Endometrium (tissue), 2 donors: ENCODE data around the gene COPS7B.

Experiments
- FAIRE-seq: peaks from 2 replicates; lab custom pipeline; 2012; peaks lifted over from hg19 to GRCh38; lab: Jason Lieb, UNC
- donor health status: control.
- donor health status: control.

COPS7B gene

DNA sequence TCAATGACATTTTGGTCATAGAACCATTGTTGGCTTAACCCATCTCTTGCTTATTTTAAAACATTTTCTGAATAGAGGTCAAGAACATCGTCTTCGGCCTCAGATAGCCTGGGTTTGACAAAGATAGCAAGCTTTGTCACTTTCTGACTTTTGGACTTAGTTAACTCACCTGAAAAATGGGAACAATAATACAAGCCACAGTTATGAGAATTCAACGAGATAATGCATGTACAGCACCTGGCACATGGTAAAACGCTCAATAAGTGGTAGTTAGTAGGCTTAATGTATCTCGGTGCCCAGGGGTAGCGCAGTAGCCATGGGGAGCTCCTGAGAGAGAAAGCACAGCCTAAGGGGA is 446 bp upstream of the COPS7B start:
- no peak for FAIRE-seq

DNA sequence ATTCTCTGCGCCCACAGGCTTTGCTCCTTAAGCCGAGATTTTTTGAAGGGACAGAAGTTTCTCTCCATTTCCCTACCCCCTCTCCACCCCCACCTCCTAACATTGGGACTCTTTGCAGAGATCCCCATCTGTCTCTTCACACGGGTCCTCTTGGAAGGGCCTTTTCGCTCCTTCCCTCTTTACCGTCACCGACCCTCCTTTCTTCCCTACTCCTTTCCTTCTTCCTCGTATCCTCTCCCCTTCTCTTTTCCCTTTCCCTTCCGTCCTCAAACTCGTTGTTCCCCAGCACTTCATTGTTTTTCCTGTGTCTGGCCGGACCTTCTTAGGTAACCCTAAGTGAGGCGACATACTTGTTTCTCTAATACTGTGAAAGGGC is 660 bp downstream of the COPS7B start:
- FAIRE-seq, result no peak

DNA sequence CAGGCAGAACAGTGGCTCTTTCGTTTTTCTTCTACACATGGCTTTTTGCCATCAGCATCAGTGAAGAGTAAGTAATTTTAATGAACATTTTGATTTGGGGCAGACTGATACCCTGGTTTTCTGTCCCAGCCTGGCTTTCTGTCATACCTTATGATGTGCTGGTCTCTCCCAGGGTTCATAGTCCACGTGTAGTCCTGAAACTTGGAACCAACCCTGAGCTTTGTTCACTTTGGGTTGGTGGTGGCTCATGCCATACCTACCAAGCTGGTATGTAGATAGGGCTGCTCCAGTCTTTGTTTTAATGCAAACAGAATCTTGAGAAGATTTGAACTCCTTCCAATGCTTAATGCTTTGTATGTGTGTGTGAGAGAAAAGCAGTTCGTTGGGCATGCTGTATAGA is 4.9 kb downstream of the COPS7B start:
- FAIRE-seq, result no peak

DNA sequence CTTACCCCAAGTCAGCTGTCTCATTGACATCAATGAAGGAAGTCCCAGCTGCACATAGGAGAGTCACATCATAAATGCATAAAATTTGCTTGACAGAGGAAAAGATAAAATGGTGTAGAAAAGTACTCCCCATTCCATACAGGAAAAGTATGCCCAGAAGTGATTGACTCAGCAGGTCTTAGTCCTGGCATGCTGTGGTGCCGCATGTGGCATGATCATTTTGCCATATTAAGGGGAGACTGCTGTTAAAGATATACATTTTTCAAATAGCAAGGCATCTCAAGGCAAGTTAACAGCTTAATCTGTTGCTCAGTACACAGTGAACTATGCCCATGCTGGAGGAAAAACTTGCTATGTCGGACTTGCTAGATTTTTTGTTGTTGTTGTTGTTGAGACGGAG is 8.1 kb downstream of the COPS7B start:
- FAIRE-seq, result no peak

DNA sequence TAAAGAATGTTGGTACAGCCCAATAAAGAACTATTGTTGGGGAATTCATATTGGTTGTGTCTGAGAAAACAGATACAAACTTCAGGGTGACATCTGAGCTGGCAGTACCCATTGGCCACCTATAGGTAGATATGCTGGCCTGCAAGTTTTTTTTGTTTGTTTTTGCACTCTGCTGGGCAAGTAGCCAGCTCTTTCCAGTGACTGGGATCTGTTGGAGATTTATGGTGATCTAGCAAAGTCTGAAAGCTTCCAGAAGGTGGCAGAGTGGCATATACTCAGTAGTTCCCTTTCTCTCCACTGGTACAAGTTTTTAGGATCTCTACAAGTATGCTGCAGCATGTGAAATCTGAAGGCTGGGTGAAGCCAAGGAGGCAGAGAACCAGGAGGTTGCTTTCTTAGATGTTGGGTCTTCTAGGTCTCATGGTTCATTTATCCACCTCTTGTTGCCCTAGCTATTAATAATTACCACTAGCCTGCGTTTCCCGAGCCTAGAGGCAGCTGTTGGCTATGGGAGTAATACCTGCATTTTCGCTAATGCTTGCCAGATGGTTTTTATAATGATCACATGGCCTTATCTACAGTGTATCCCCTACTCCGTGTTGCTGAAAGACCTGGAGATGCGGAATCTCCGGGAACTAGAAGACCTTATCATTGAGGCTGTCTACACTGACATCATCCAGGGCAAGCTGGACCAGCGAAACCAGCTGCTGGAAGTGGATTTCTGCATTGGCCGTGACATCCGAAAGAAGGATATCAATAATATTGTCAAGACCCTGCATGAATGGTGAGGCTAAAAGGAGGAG is 9.5 kb downstream of the COPS7B start:
- no peak for FAIRE-seq

DNA sequence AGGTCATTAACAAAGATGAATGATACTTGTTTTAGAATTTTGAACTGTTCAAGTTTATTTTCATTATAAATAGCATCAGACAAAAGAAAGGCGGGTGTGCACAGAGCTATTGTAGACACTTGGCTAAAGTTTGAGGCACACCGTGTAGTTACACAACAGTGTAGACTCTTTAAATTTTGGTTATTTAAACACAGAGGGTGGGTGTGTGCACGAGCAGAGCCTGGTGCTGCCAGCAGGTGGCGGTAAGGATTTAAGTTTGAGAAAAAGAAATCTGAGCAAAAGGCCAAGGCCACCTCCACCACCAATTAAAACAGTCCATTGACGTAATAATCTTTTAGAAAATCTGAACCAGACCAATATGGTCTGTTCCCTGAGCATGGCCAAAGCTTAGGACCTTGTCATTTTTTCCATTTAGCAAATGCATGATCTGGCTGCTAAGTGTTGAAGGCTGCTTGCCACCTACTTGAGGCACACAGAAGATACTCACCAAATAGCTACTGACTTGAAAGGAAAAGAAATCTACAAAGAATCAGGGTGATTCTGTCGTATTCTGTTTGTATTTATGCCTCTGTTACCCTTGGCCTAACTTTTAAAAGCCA is 14.3 kb downstream of the COPS7B start:
- FAIRE-seq, result no peak

DNA sequence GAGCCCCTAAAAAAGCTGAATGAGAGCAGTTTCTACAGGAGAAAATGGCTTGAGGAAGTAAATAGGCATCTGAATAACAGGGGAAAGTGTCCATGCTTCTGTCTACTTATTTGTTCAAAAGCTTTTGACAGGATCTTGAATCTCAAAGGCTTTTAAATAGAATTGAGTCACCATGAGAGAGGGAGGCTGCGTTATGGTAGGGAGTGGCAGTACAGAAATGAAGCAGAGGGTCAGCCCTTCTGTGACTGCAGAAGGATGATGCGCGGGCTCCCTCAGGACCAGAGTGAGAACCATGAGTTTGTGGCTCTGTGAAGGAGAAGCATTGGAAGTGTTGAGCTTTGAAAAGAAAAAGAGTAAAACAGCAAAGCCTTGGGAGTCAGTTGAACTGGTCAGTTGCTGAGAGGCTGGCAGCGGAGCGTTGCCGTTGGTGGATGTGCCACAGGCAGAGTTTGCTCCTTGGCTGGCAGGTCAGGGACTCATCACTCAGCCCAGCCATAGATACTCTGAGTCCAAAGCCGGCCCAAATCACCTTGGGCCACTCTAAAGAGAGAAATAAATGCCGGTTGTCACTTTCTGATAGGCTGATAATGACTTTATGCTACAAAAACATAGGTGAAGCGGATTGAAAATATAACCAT is 17.4 kb downstream of the COPS7B start:
- no peak for FAIRE-seq

DNA sequence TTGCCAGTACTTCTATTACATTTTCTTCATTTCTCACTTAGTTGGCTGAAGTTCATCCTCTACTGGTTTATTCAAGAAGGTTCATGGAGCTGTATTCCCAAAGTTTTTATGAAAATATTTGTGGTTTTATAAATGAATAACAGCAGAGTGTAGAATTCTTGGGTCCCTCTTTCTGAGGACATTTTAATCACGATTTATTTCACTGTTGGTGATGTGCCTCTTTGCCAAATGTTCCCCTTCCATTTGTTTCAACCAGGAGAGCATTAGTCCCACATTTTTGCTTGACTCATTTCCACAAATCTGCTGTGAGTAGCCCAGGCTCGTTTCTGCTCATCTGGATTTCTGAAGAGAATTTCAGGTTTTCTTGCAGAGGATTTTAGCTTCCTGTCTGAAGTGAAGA is 20.8 kb downstream of the COPS7B start:
- no peak for FAIRE-seq

DNA sequence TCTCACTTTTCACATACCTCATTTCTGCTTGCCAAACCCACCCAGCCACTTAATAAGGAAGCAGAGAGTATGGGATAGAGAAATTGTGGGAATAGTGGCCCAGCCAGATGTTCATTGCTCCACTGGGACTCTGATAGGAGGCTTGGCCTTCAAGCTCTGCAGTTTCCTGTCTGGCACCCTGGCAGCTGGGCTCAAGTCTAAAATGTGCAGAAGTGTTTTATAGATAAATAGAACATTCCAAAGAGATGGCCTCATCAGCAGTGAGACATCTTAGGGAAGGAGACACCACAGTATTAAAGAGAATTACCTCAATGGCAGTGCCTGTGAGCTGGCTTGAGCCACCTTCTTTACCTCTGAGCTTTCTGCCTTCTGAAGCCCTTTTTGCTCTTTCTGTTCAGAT is 24.7 kb downstream of the COPS7B start:
- no peak for FAIRE-seq

DNA sequence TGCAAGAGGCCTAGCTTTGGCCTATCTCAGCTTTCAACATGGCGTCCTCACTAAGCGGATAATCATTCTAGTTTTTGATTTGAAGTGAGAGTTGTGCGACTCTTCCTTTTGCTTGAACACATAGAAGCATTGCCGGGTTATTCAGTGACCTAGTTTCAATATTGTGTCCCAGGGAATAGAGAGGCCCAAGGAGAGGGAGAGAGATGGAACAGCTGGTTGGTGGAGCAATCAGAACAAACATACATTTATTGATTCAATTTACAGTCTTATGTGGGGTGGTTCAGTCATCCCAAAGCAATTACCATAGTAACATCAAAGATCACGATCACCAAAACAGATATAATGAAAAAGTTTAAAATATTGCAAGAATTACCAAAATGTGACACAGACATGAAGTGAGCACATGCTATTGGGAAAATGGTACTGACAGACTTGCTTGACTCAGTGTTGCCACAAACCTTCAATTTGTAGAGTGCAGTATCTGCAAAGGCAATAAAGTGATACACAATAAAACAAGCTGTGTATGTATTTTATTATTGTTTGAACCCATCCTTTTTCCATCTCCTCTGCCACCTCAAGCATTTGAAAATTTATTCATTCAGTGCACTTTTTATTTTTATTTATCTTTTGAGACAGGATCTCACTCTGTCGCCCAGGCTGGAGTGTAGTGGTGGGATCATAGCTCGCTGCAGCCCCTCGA is 30.2 kb downstream of the COPS7B start:
- no peak for FAIRE-seq

DNA sequence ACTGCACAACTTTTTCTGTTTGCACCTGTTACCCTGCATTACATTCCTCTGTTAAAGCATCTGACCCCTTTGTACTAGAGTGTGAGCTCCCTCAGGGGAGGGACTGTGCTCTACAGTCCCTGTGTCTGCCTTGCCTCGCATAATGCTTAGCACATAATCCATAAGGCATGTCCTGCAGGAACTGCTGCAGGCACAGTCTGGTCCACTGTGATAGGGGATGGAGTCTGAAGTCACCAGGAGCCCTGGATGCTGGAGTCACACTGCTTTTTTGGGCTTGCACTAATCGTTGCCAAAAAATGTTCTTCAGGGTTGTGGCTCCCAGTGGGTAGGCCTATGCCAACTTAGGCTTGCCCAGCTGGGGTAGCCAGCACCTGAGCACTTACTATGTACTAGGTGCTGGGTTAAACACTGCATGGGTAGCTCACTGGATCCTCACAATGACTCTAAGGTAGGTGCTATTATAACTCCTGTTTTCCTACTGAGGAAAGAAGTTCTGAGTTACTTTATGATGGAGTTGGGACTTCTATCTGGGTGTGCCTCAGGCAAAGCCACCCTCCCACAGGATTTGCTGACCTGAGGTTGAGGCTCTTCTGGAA is 33.3 kb downstream of the COPS7B start:
- FAIRE-seq, result no peak

DNA sequence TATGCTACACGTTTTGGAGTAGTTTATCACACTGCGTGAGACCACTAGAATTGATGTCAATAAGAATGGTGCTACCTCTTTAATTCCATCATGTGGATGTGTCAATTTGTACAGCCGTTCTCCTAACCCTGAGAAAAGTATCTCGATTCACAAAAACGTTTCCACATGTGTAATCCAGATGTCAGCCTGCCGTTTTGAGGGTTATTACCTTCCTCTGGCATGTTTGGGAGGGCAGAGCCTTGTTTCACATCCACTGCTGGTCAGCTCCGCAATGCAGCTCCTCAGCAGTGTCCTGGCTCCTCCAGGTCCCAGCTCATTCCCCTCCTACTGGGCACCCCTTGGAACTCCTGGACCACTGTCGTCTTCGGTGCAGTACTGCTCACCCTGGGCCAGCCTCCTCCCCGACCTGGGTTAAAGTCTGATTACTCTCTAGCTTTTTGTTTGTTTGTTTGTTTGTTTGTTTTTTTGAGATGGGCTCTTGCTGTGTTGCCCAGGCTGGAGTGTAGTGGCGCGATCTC is 34.6 kb downstream of the COPS7B start:
- no peak for FAIRE-seq

DNA sequence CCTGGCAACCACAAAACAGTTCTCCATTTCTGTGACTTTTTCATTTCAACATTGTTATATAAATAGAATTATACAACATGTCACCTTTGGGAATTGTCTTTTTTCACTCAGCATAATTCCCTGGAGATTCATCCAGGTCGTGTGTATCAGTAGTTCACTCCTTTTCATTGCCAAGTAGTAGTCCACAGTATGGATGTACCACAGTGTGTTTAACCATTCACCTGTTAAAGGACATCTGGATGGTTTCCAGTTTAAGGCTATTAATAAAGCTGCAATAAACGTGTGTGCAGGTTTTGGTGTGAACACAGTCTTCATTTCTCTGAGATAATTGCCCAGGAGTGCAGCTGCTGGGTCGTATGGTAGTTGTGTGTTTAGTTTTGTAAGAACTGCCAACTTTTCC is 35.7 kb downstream of the COPS7B start:
- no peak for FAIRE-seq

DNA sequence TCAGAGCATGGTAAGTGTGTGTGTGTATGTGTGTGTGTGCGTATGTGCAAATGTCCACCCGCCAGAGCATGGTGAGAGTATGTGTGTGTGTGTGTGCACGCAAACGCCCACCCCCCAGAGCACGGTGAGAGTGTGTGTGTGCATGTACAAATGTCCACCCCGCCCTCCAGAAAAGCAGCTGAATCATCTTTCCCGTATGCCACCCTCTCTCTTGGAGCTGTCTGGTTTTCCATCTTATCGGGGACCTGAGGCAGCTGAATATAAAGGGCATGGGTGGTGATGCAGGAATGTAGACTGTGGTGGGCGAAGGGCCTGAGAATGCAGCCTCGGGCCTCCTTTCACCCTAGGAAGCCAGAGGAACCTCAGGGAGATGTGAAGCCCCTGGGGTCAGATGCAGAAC is 66.9 kb downstream of the COPS7B start:
- no peak for FAIRE-seq

DNA sequence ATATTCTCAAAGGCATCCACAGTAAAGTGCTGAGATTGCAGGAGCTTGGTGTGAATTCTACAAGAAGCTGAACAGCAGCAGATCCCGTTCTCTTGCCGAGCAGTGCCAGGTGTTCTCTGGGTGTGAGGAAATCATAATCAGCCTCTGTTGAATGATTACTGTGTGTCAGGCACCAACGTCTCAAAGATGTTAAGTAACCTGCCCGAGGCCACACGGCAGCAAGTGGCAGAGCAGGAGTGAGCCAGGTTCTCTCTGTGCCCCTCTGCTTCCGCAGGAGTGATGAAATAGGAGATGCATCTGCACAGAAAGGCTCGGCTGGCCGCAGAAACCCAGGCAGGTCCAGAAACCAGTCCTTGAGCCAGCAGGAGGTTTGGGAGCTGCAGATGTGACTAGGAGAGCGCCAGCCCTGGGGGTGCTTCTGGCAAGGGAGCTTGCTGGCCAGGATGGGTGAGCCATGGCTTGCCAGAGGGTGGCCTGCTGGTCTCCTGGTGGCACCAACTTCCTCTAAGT is 68.4 kb downstream of the COPS7B start:
- no peak for FAIRE-seq

DNA sequence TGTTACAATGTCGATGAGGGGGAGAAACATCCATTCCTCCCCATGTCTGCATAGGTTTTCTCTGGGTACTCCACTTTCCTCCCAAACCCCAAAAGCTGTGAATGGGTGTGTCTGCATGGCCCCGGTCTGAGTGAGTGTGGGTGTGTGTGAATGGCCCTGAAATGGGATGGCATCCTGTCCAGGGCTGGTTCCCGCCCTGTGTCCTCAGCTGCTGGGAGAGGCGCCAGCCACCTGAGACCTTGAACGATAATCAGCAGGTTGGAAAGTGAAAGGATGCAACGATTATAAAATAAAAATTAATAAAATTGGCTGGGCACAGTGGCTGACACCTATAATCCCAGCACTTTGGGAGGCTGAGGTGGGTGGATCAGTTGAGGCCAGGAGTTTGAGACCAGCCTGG is 70.7 kb downstream of the COPS7B start:
- no peak for FAIRE-seq
